KMS-11 (cell line): ENCODE measurements around the gene SNU13.

Source experiments
- H2AFZ ChIP-seq: fragments of 200-600 bp; sonication (generic); 2 replicates; pipeline ENCODE4 v1.6.1; 2016; ENCODE audit warnings: antibody characterized with exemption, mixed run types, low read depth
- H3K27ac ChIP-seq: fragments of 200-600 bp; sonication (generic); 2 replicates; pipeline ENCODE4 v1.6.1; 2016; ENCODE audit warnings: mild to moderate bottlenecking, mixed run types
- H3K27me3 ChIP-seq: fragments of 200-600 bp; sonication (generic); 2 replicates; pipeline ENCODE4 v1.6.1; 2017; ENCODE audit warnings: mild to moderate bottlenecking, low read depth, mixed run types, moderate library complexity; ENCODE audit not compliant: insufficient read depth
- H3K36me3 ChIP-seq: fragments of 200-600 bp; sonication (generic); 2 replicates; pipeline ENCODE4 v1.6.1; 2017; ENCODE audit warnings: mild to moderate bottlenecking, mixed run types; ENCODE audit not compliant: insufficient read depth
- H3K4me1 ChIP-seq: fragments of 200-600 bp; sonication (generic); 2 replicates; pipeline ENCODE4 v1.6.1; 2016; ENCODE audit warnings: mild to moderate bottlenecking, low read depth, mixed run types; ENCODE audit not compliant: poor library complexity, severe bottlenecking
- H3K4me2 ChIP-seq: fragments of 200-600 bp; sonication (generic); 2 replicates; pipeline ENCODE4 v1.7.0; 2016; ENCODE audit warnings: mild to moderate bottlenecking, mixed run types
- H3K4me3 ChIP-seq: fragments of 200-600 bp; sonication (generic); IDR thresholded peaks from 2 replicates; pipeline ENCODE4 v1.6.1; 2017; ENCODE audit warnings: low read depth, low read length, mixed read lengths; ENCODE audit not compliant: insufficient read depth
- H3K79me2 ChIP-seq: fragments of 200-600 bp; sonication (generic); 2 replicates; pipeline ENCODE4 v1.6.1; 2016; ENCODE audit warnings: low read depth, mixed run types; ENCODE audit not compliant: insufficient read depth
- H3K9ac ChIP-seq: fragments of 200-600 bp; sonication (generic); 2 replicates; pipeline ENCODE4 v1.6.1; 2016; ENCODE audit warnings: mild to moderate bottlenecking, mixed run types
- H4K20me1 ChIP-seq: fragments of 200-600 bp; sonication (generic); 2 replicates; pipeline ENCODE4 v1.6.1; 2016; ENCODE audit warnings: mild to moderate bottlenecking, mixed run types; ENCODE audit not compliant: insufficient read depth
- TF ChIP-seq, protein P1 (sequence below): fragments of 200-600 bp; sonication (generic); conservative IDR thresholded peaks from 2 replicates; pipeline ENCODE4 v1.6.1; 2017; ENCODE audit warnings: low read depth, mild to moderate bottlenecking, antibody characterized with exemption, low read length, moderate library complexity, mixed read lengths

SNU13 gene

DNA sequence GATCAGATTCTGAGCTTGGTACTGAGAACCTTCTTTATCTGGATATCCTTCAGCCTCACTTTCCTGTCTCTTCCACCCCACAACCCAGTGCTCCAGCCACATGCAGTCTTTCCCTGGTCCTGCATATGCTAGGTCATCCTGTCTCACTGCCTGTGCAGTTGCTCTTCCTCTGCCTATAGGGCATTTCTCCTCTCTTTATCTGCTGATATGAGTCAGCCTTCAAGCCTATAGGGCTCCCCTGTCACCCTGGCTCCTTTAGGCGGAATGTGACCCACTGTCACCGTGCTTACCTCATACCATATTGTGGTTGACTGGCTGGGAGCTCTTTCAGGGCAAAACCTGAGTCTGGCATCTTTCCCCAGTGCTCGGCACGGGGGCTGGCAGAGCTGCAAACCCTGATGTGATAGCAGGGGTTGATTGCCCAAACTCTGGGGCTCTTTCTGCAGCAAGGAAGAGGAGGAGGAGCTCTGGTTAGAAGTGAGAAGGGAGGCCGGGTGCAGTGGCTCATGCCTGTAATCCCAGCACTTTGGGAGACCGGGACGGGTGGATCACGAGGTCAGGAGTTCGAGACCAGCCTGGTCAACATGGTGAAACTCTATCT, 36.9 kb upstream of the SNU13 start:
- TF ChIP-seq, protein P1, sequence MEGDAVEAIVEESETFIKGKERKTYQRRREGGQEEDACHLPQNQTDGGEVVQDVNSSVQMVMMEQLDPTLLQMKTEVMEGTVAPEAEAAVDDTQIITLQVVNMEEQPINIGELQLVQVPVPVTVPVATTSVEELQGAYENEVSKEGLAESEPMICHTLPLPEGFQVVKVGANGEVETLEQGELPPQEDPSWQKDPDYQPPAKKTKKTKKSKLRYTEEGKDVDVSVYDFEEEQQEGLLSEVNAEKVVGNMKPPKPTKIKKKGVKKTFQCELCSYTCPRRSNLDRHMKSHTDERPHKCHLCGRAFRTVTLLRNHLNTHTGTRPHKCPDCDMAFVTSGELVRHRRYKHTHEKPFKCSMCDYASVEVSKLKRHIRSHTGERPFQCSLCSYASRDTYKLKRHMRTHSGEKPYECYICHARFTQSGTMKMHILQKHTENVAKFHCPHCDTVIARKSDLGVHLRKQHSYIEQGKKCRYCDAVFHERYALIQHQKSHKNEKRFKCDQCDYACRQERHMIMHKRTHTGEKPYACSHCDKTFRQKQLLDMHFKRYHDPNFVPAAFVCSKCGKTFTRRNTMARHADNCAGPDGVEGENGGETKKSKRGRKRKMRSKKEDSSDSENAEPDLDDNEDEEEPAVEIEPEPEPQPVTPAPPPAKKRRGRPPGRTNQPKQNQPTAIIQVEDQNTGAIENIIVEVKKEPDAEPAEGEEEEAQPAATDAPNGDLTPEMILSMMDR = no peak

DNA sequence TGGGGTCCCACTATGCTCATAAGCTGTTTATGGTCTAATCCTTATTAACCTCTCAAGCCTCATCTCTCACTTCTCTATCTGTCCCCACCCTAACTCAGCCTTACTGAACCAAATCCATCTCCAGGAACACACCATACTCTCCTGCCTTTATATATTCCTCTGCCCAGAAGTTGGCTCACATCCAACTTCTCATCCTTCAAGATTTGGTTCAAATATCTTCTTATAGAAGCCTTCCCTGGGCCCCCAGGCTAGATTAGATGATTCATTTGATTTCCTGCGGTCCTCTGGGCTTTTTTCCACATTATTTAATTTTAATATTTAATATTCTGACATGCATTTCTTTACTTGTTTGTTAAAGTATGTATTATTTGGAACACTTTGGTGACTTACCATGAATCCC, 33.8 kb upstream of the SNU13 start:
- Histone ChIP-seq H3K4me3 (no peak overlapping the region), H3K4me2 (no peak overlapping the region), H3K27ac (no peak overlapping the region), H3K9ac (no peak overlapping the region), H2AFZ (no peak overlapping the region), H3K27me3 (no peaks in the 10 kb centered on the region), H3K36me3 (no peaks in the 10 kb centered on the region), H4K20me1 (no peaks in the 10 kb centered on the region), H3K4me1 (no peaks in the 10 kb centered on the region), H3K79me2 (no peaks in the 10 kb centered on the region)
- TF ChIP-seq, protein P1 = no peak

More for the DNA sequence above, 36.9 kb upstream of the SNU13 start:
- H3K4me1 ChIP-seq = no peaks in the 10 kb centered on the region
- no peaks in the 10 kb centered on the region for H3K79me2 ChIP-seq
- no peaks in the 10 kb centered on the region for H4K20me1 ChIP-seq
- H3K4me2 ChIP-seq = no peak overlapping the region
- no peaks in the 10 kb centered on the region for H3K27me3 ChIP-seq
- no peak overlapping the region for H3K27ac ChIP-seq
- H3K9ac ChIP-seq = no peak overlapping the region
- H2AFZ ChIP-seq = no peak overlapping the region
- H3K36me3 ChIP-seq = no peaks in the 10 kb centered on the region
- no peak overlapping the region for H3K4me3 ChIP-seq

DNA sequence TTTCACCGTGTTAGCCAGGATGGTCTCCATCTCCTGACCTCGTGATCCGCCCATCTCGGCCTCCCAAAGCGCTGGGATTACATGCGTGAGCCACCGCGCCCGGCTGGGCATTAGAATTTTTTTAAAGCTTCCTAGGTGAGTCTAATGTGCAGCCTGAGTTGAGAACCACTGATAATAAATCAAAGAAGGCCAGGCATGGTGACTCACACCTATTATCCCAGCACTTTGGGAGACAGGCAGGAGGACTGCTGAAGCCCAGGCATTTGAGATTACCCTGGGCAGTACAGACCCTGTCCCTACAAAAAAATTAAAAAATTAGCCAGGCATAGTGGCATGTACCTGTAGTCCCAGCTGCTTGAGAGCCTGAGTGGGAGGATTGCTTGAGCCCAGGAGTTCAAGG, 24.3 kb upstream of the SNU13 start:
- Histone ChIP-seq H3K4me1 (peaks cover 19% of the 10 kb centered on the region), H3K36me3 (no peaks in the 10 kb centered on the region), H3K9ac (no peak overlapping the region), H3K27ac (no peak overlapping the region), H3K4me3 (no peak overlapping the region), H3K4me2 (no peak overlapping the region), H3K27me3 (no peaks in the 10 kb centered on the region), H3K79me2 (no peaks in the 10 kb centered on the region), H4K20me1 (no peaks in the 10 kb centered on the region), H2AFZ (no peak overlapping the region)
- TF ChIP-seq, protein P1 = no peak

DNA sequence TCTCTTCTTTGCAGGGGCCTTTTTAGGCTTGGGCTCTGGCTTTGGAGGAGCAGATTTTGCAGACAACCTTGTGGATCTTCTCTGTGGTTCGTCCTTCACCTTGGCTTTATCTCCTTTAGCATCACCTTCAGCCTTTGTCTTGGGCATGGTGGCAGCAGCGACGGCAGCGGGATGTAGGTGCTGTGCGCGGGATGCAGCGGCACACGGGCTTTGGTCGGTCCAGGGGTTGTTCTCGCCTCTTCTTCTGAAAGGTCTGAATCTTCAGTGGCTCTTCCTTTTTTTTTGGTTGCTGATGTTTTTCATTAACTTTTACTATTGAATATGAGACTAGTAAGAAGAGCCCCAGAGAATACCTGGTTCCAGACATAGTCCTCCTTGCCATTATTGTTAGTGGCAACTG, 20.7 kb upstream of the SNU13 start:
- TF ChIP-seq, protein P1 = no peak
- Histone ChIP-seq H3K4me1 (peaks cover 19% of the 10 kb centered on the region), H3K27ac (no peak overlapping the region), H3K4me3 (no peak overlapping the region), H4K20me1 (no peaks in the 10 kb centered on the region), H2AFZ (no peak overlapping the region), H3K36me3 (no peaks in the 10 kb centered on the region), H3K27me3 (no peaks in the 10 kb centered on the region), H3K9ac (no peak overlapping the region), H3K79me2 (no peaks in the 10 kb centered on the region), H3K4me2 (no peak overlapping the region; the same call in 1 of the 2 replicates)
